GM21526 (cell line): Measurements from ENCODE around the gene IRAK1.
"Not testable (repeated sequence)": the region's sequence is repeated elsewhere in the genome, so short reads cannot be mapped to it uniquely, and the experiment has no call there.

Experiments
- ATAC-seq: cut with Tn5 transposase; IDR thresholded peaks from one replicate; pipeline ENCODE4 v1.9.1; 2021; ENCODE audit warnings: moderate library complexity; ENCODE audit not compliant: unreplicated experiment, low FRiP score

IRAK1 gene

DNA sequence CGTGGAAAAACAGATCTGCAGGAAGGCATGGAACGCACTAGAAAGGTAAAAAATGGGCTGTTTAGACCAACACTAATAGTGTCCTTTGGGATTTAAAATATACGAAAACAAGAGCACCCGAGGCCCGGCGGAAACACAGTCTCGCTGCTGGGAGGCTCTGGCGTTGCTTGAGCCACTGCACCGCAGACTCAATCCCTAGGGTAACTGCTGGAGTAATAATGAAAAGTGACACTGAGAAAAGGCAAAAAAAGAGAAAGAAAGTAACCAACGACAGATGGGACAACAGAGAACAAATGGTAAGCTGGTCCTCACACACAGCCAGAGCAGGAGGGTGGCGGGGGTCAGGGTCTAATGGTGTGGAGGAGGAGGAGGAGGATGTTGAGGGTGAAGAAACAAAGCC lies 15.4 kb downstream of the IRAK1 start:
- ATAC-seq: no peak

GRCh38 chrX:154002215-154002719 lies 17.4 kb downstream of the IRAK1 start:
- no peak for ATAC-seq

- ATAC-seq: no peak
These were observed 19.7 kb downstream of the IRAK1 start for GRCh38 chrX:154000051-154000450.

- ATAC-seq: no peak
These were observed 20.2 kb downstream of the IRAK1 start for GRCh38 chrX:153999359-154000037.

GRCh38 chrX:153995504-153995903 lies 24.2 kb downstream of the IRAK1 start:
- no peak for ATAC-seq

DNA sequence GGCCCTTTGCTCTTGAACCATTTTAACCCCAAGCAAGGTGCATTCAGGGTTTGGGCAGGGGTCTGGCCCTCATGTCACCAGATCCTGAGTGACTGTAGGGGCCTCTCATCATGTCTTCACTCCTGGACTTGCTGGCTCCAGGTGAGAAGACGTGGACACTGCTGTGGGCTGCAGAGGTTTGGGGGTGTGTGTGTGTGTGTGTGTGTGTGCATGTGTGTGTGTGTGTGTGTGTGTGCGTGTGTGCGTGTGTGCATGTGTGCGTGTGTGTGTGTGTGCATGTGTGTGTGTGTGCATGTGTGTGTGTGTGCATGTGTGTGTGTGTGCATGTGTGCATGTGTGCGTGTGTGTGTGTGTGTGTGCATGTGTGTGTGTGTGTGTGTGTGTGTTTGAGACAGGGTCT lies 25.3 kb downstream of the IRAK1 start:
- ATAC-seq: not testable (repeated sequence)

DNA sequence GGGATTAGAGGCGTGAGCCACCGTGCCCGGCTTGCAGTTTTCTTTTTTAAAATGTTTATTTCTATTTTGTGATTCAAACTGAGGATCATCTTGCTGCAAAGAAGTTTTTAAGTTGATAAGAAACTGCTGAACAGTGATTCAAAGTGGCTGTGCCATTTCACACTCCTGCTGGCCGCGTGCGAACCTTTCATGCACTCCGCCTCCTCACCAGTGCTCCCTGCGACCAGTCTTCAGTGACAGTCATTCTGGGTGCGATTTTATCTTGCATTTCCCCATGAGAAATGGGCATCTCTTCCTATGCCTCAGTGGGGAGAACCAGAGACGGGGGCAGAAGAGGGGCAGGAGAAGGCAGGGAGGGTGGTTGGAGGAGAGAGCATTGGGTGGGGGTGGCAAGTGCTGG lies 25.7 kb downstream of the IRAK1 start:
- no peak for ATAC-seq

DNA sequence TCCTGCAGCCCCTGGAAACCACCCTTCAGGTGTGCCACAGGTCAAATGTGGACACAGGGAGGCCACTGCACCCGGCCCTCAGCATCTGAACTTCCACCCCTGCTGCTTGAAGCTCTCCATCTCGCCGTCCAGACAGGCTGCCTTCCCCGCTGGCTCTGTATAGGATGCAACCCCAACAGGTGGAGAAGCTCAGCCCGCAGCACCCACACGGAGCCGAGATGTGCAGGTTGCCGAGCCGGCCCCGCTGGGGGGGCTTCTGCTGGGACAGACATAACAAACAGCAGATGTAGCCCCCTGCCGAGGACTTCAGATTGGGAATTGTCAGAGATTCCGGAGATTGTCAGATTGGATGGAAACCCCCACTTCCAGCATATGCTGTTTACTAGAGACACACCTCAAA lies 26.6 kb downstream of the IRAK1 start:
- ATAC-seq: no peak

- no peak for ATAC-seq
These were observed 27.5 kb downstream of the IRAK1 start for GRCh38 chrX:153992180-153992579.

DNA sequence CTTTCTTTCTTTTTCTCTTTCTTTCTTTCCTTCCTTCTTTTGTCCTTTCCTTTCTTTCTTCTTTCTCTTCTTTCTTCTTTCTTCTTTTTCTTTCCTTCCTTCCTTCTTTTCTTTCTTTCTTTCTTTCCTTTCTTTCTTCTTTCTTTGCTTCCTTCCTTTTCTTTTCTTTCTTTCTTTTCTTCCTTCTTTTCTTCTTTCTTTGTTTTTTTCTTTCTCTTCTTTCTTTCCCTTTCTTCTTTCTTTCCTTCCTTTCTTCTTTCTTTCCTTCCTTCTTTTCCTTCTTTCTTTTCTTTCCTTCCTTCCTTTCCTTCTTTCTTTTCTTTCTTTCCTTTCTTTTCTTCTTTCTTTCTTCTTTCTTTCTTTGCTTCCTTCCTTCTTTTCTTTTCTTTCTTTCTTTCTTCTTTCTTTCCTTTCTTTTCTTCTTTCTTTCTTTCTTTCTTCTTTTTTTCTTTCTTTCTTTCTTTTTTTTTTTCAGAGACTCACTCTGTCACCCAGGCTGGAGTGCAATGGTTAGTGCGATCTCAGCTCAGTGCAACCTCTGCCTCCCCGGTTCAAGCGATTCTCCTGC lies 28.6 kb downstream of the IRAK1 start:
- no peak for ATAC-seq

DNA sequence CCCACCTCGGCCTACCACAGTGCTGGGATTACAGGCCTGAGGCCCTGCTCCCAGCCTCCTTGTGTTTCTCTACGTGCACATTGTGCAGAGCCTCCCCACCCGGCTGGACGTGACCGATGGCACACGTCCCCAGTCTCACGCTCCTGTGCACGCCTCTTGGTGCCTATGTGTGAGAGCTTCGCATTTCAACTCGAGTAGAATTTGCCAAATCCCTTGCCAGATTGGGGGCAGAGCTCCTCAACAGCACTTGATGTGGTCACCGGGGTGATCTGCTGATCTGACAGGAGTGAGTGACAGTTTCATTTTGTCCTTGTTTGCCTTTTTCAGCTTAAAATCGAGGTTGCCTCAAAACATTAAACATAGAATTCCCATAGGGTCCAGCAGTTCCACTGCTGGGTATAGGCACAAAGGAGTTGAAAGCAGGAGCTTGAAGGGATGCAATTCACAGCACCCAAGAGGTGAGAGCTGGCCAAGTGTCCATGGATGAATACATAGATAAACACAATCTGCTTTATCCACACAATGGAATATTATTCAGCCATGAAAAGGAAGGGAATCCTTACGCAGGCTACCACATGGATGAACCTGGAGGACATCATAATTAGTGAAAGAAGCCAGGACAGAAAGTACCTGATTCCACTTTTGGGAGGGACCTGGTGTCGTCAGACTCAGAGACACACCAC lies 29.6 kb downstream of the IRAK1 start:
- no peak for ATAC-seq

- no peak for ATAC-seq
These were observed 31.2 kb downstream of the IRAK1 start for GRCh38 chrX:153988493-153988892.

DNA sequence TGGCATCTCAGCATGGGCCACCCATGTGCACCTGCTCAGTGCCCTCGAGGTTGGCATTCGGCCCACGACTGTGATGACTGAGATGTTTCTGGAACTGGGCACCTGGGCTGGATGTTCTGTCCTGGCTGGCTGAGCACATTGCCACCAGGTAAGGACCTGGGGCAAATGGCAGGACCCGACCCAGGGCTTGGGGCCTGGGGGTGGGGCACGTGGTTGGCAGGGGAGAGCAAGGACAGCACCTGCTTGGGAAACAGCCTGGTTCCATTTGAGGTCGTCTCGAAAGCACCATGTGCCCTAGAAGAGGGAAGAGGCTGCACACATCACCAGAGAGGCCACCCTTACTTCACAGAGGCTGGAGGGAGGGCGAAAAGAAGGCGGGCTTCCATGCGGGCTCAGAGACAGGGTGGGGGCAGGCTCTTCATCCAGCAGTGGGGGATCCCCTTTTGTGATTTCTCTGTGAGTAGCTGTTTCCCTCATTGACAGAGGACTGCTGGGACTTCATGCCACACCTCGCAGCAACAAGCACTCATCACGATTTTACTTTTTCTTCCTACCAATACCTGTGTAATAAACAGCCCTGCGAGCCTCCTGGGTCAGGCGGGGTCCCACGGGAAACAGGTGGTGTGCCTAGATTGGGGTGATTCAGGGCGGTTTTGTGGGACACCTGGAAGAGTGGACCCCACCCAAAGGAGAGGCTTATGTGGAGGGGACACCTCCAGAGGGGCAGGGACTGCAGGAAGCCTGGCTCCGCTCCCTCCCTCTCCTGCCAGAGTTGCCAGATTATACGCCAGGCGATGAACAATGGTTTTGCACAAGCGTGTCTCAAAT lies 35.1 kb downstream of the IRAK1 start:
- no peak for ATAC-seq

GRCh38 chrX:153983321-153983801 lies 36.3 kb downstream of the IRAK1 start:
- no peak for ATAC-seq

DNA sequence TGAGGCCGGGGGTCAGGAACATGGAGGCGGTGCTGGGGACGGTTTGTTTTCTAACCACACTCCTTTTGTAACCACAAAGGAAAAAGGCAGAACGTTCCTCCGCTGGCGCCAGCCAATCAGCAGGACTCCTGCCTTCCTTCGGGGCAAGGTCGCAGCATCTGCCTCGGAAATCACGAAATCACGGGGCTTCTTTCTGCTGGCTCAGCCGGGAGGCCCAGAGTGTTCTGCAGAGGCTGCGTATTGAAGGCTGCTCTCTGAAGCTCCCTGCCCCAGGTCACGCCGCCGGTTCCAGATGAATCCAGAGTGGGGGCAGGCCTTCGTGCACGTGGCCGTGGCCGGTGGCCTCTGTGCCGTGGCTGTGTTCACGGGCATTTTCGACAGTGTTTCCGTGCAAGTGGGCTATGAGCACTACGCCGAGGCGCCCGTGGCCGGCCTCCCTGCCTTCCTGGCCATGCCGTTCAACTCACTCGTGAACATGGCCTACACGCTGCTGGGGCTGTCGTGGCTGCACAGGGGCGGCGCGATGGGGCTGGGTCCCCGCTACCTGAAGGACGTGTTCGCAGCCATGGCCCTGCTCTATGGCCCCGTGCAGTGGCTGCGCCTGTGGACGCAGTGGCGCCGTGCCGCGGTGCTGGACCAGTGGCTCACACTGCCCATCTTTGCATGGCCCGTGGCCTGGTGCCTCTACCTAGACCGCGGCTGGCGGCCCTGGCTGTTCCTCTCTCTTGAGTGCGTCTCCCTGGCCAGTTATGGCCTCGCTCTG lies 37.8 kb downstream of the IRAK1 start:
- no peak for ATAC-seq

DNA sequence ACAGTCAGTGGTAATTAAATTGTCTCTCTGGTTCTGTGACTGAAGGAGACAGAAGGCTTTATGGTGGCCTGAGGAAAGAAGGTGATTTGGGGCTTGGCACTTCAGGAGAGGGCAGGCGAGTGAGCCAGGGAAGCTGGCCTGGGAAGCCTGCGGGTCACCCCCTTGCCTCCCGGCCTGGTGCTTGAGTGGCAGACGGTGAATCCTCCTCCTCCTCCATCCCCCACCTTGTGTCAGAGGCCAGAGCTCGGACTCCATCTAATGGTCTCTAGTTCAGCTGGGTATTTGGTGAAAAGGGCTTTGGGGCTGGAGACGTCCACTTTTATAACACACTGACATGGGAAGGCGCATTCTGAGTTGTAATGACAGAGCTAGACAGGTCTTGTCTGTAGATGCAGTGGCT lies 38.5 kb downstream of the IRAK1 start:
- ATAC-seq: no peak

DNA sequence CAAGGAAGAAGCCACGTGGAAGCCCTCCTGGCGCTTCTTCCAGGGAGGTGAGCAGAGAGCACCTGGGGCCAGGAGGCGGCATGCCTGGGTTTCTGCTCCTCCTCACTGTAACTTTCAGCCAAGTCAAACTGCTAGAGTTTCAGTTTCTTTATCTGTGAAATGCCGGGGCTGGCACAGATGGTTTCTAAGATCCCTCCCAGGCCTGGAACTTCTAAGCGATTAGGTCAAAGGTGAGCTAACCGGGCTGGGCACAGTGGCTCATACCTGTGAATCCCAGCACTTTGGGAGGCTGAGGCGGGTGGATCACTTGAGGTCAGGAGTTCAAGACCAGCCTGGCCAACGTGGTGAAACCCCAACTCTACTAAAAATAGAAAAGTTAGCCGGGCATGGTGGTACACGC lies 39.3 kb downstream of the IRAK1 start:
- ATAC-seq: not testable (repeated sequence)

GRCh38 chrX:153974726-153975286 lies 44.9 kb downstream of the IRAK1 start:
- no peak for ATAC-seq

- no peak for ATAC-seq
These were observed 45.5 kb downstream of the IRAK1 start for GRCh38 chrX:153974003-153974725.
